ENCODE measurements around the gene PDSS2. TPM values are rescaled to one million over a fixed set of nuclear protein-coding genes. Genes with fewer than 3 reads are reported as not detected.

The PDSS2 gene
- total and polyA plus RNA-seq, 2 of the 8 experiments (the other 6 are each of a cell fraction or from before 2014, with no cell fraction given), result 10.7 to 16.1 TPM

DNA sequence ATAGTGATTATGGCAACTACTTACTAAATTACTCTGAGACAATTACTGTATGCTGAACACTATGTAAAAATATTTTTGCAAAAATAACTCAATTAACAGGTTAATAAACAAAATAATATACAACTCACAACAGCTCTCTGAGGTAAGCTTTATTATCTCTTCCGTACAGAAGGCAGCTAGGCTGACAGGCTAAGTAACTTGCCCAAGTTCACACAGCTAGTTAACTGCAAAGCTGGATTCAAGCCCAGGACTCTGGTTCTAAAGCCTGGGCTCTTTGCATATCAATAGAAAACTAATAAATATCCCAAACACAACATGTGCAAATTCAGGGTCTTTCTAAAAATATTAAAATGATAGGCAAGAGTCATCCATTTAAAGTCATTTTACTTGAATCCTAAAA, 174.6 kb downstream of the PDSS2 start:
- WGBS, 2 experiments (ENCODE audit: extremely low coverage in 1 of 2, insufficient coverage in 1 of 2, insufficient read length in 1 of 2, insufficient replicate concordance in 2 of 2, low coverage in 1 of 2, low lambda C conversion rate in 2 of 2, missing lambda C conversion rate in 1 of 2), result 56% methylated on average over 1 of the region's 1 CpG; no CpG with 5 or more reads in 1 of the 2 experiments
- ChIA-PET CTCF (ENCODE audit: partially characterized antibody) (interaction anchor here (1.9 kb wide), 1 partner anchor 33 kb away, joined by 6 read pairs; no protein-coding TSS in a partner anchor), POLR2A (ENCODE audit: partially characterized antibody) (interaction anchor here (0.6 kb wide), 3 partner anchors 204 to 303 kb away, joined by 3 to 4 read pairs (median 3); no protein-coding TSS in a partner anchor)
- Histone ChIP-seq H3K56ac (replicated peaks; ENCODE audit: insufficient read length, low read depth, low read length) (no peak overlapping the region), H3K18ac (ENCODE audit: extremely low read depth, low read length) (no peak overlapping the region), H4K8ac (ENCODE audit: extremely low read depth, insufficient read depth, low read length) (no peak overlapping the region), H3K14ac (ENCODE audit: insufficient read length) (no peak overlapping the region), H3K23me2 (ENCODE audit: low read depth, low read length) (no peaks in the 10 kb centered on the region), H2BK5ac (ENCODE audit: low read depth, low read length) (no peak overlapping the region), H3K36me3 (ENCODE audit: control insufficient read depth in 2 of 4, insufficient read depth in 4 of 4, low read length in 3 of 4) (no peaks in the 10 kb centered on the region), H3K9me3 (ENCODE audit: insufficient read depth in 2 of 2, low read depth in 1 of 2, low read length in 1 of 2) (no peaks in the 10 kb centered on the region), H4K20me1 (replicated peaks in 1 of 2; ENCODE audit: control insufficient read depth in 1 of 2, insufficient read depth in 2 of 2, low read length in 2 of 2) (no peaks in the 10 kb centered on the region), H2BK12ac (ENCODE audit: low read depth, low read length) (no peak overlapping the region), H2BK120ac (replicated peaks; ENCODE audit: low read depth, low read length) (no peak overlapping the region), H3K4me2 (ENCODE audit: insufficient read depth in 1 of 2, low read depth in 2 of 2, low read length in 2 of 2) (no peak overlapping the region), H2BK20ac (ENCODE audit: low read length) (no peak overlapping the region), H4K5ac (ENCODE audit: insufficient read length, low read depth, low read length) (no peak overlapping the region), H2AFZ (ENCODE audit: low read length) (no peak overlapping the region), H4K91ac (replicated peaks; ENCODE audit: insufficient read length, low read length) (no peak overlapping the region), H3K23ac (ENCODE audit: insufficient read length) (no peak overlapping the region), H3K27me3 (replicated peaks in 1 of 4; ENCODE audit: control insufficient read depth in 3 of 4, extremely low read depth in 1 of 4, insufficient read depth in 3 of 4, low read length in 3 of 4) (no peaks in the 10 kb centered on the region), H2AK5ac (ENCODE audit: low read depth, low read length) (no peak overlapping the region), H3K4me1 (replicated peaks in 1 of 4; ENCODE audit: control insufficient read depth in 3 of 4, insufficient read depth in 4 of 4, low read length in 3 of 4) (no peaks in the 10 kb centered on the region; a peak in 1 of 7 replicates), H3K4ac (replicated peaks; ENCODE audit: insufficient read length, low read depth, low read length) (no peak overlapping the region), H3K79me2 (ENCODE audit: control insufficient read depth in 1 of 2, insufficient read depth in 2 of 2, low read length in 2 of 2) (no peaks in the 10 kb centered on the region), H2BK15ac (ENCODE audit: low read length) (no peak overlapping the region), H3K9ac (replicated peaks in 1 of 4; ENCODE audit: extremely low read depth in 1 of 4, low read depth in 3 of 4, low read length in 3 of 4) (no peak overlapping the region), H3K79me1 (ENCODE audit: low read depth, low read length) (no peaks in the 10 kb centered on the region), H3K27ac (ENCODE audit: low read depth, low read length) (no peak overlapping the region), H3K4me3 (ENCODE audit: extremely low read depth in 1 of 4, insufficient read depth in 2 of 4, low read depth in 3 of 4, low read length in 4 of 4) (no peak overlapping the region)
- FAIRE-seq (no peak), DNase-seq (ENCODE audit: low read depth in 1 of 2, low spot score in 2 of 2) (no peak)
- TF ChIP-seq MAFK (IDR thresholded peaks at IDR 0.05; ENCODE audit: low read depth, low read length) (no peak), KDM4A (IDR thresholded peaks at IDR 0.05; ENCODE audit: low read depth, low read length, severe bottlenecking) (no peak), SP2 (IDR thresholded peaks at IDR 0.05; ENCODE audit: low read length) (no peak), JUND (IDR thresholded peaks at IDR 0.05; ENCODE audit: low read length) (no peak)
- TF ChIP-seq, protein P1, sequence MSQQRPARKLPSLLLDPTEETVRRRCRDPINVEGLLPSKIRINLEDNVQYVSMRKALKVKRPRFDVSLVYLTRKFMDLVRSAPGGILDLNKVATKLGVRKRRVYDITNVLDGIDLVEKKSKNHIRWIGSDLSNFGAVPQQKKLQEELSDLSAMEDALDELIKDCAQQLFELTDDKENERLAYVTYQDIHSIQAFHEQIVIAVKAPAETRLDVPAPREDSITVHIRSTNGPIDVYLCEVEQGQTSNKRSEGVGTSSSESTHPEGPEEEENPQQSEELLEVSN (IDR thresholded peaks at IDR 0.05), result no peak
